Stromal cell of bone marrow (primary cell): ENCODE measurements around the gene DNAJA1.

ENCODE experiments used
- DNase-seq: peaks from one replicate; pipeline ENCODE4 v3.0.0-alpha.2; 2012; ENCODE audit warnings: low read depth

Gene DNAJA1

DNA sequence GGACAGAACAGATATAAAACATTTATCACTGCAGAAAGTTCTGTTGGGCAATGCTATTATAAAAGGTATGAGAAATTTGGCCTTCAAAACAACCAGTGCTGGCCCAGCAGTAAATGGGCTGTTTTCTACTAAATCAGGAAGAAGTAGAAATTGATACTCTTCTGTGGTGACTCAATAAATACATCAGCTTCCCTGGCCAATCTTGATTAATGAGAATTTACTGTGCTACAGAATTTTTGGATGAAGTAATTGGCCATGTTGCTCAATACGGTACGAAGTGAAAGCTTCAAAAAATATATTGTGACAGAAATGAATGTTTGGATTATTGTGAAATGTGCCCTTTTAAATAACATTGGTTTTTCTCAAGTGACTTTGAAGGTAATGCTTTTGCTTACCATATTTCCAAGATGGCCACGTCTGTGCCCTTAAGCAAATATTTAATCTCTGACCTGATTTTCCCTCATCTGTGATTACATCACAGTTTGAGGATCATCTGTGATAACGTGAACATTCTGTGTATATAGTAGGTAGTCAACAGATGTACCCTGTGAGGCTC, 4.2 kb downstream of the DNAJA1 start:
- DNase-seq, result peak; percentile 56

- DNase-seq, result no peak
Observed at GRCh38 chr9:33030285-33030684, 5.2 kb downstream of the DNAJA1 start.

DNA sequence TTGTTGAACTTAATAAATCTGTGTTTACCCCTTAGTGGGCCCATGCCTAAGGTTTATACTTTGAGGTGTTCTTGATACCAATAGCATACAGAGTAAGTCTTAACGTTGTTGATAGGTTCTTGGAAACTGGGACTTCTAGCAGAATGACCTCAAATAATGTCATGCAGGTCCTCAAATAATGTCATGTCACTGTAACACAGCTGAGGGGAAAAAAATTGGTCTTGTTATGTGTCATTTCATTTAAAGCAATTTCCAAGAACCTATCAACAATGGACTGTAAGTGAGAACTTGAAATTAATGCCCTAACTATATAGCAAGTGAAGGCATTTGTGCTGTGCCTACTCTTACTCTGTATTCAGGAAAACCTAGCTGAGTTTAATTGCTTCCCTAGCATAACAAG, 7.2 kb downstream of the DNAJA1 start:
- DNase-seq, result no peak

- no peak for DNase-seq
Observed at GRCh38 chr9:33032865-33033264, 7.8 kb downstream of the DNAJA1 start.

DNA sequence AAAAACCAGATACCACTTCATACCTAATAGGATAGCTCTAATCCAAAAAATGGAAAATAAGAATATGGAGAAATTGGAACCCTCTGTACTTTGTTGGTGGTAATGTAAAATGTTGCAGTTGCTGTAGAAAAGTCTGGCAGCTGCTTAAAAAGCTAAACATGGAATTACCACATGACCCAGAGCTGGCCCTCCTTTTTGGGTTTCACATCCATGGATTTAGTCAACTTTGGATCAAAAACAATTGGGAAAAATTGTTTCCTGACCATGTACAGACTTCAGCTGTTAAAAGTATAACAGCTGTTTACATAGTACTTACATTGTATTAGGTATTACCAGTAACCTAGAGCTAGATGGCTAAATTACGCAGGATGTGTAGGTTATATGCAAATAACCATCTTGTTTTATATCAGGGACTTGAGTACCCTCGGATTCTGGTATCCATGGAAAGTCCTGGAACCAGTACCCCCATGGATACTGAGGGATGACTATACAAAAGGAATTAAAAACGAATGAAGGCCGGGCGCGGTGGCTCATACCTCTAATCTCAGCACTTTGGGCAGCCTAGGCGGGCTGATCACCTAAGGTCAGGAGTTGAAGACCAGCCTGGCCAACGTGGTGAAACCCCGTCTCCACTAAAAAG, 15.8 kb downstream of the DNAJA1 start:
- no peak for DNase-seq

- DNase-seq, result peak; percentile 4
Observed at GRCh38 chr9:33041432-33042188, 16.5 kb downstream of the DNAJA1 start.

DNA sequence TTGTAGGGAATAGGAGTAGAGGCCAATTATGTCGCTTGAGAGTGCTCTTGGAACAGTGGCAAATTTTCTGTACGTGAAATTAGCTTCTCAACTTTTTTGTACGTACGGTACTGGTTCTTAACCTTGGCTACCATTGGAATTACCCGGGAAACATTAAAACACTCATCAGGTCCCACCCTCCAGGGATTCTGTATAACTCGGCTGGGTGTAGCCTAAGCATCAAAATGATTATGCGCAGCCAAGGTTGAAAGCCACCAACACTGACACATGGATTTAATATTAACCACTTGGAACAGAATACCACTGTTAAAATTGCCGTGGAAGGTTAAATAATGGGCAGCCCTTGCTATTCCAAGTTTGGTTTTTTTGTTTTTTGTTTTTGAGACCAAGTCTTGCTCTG, 17.4 kb downstream of the DNAJA1 start:
- no peak for DNase-seq

DNA sequence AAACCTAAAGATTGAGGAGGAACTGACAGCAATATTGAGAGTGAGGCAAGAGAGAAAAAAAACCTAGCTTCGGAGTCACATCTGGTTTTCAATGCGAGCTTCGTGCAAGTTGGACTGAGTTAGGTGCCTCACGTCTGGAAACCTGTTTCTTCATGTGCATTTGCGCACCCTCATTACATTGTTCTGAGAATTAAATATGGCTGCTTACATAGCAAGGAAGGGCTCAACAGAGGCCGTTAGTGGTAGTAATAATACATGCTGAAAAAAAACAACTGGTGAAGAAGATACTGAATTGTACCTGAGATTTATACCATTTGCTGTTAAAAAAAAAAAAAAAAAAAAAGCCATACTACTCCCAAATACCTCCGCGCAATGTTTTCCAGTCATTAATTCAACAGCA, 18.6 kb downstream of the DNAJA1 start:
- DNase-seq, result no peak

DNA sequence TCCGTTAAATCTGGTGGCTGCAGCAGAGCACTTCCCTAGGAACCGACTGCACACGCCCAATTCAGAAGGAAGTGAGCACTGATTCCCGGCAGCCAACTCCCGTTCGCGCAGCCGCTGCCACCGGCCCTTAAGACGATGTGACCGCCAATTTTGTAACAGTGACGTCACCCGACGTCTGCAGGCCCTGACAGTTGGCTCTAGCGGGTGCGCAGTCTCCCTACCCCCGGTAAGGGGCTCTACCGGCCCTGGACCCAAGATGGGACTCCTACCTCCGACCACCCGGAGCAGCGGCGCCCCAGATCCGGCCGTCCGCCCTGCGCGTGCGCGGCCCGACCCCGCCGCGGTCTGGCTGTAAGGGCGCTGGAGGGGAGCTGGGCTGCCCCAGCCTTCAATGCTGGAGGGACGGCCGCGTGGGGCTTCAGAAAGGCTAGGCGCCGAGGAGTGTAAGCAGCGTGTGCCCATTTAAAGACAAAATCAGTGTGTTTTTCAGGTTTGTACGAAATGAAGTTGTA, 19.1 kb downstream of the DNAJA1 start:
- DNase-seq, result peak; percentile 86

DNA sequence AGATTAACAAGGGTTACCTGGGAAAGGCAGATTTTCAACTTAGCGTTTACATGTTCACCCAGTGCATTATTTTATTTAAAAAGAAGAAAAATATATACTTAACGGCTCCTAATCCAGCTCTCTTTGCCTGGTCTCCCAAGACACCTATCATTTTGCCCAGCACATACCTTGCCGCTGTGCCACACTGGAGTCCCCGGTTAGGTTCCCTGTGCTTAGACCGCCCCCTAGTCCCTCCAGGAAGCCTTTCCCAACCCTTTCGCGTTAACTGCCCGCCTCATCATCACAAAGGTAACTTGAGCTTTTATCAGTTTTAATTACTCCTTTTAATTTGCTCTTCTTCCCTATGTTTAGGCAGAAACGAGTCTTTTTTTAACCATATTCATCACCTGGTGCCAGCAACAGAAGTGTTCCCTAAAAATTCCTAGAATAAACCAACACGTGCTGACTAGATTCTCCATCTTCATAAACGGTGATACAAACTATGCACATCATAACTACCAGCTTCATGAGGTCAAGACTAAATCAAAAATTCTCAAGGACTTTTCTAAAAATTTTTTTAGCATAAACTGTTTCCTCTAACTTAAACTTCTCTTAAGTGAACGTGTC, 19.7 kb downstream of the DNAJA1 start:
- DNase-seq, result no peak

DNA sequence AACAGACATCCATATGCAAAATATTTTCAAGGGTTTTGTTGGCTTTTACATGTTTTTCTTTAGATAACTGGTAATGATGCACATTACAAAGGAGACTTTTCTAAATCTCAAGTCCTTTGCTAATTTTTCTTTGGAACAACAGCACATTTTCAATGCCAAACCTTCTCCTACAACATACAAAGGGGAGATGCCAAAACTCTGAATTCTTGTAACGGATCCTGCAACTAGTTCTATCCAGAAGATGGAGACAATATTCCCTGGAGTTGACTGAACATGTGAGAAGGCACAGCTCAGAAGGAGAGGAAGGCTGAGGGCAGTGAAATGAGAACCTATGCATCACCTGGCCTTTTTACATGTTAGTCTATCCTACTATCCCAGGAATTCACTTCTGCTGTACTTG, 21.0 kb downstream of the DNAJA1 start:
- no peak for DNase-seq

- no peak for DNase-seq
Observed at GRCh38 chr9:33048054-33048465, 23.0 kb downstream of the DNAJA1 start.

- DNase-seq, result no peak
Observed at GRCh38 chr9:33049680-33050361, 24.7 kb downstream of the DNAJA1 start.

GRCh38 chr9:33051144-33051543, 26.1 kb downstream of the DNAJA1 start:
- no peak for DNase-seq

DNA sequence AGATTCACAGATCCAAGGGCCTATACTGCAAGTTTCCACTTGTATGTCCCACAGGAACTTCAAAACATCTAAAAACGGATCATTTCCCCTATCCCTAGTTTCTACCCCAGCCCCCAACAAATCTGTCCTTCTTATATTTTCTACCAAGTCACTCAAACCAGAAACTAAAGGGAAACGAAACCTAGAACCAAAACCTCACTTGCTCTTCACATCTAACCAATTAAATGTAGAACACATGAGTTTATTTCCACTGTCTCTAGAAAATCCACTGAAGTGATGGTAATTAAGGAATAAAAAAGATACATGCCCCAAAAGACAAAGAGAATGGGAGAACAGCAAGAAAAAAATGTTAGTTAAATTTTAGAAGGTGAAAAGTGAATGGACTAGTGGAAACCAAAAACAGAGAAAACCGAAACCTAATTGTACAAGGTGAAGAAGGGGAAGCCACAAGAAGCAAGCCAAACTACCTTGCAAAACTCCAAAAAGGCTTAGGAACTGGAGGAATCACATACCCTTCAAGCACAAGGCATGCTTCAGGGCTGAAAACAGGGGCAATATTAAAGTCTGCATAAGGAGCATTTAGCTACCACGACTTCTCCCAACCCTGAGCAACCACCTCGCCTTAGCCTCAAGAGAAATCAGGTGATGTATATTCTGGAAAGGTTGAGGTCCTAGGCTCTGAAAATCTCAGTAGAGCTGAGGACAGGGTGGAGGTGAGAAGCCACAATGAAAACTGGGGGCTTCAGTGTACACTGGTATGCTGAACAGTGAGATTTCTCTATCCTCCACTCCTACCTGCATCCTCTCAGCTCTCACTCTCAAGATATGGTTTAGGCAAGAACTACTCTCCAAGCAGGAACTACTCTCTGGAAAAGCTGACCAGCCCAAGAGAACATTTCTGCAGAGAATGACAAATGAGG, 40.3 kb downstream of the DNAJA1 start:
- no peak for DNase-seq

GRCh38 chr9:33068991-33069390, 43.9 kb downstream of the DNAJA1 start:
- peak; percentile 60 for DNase-seq

DNA sequence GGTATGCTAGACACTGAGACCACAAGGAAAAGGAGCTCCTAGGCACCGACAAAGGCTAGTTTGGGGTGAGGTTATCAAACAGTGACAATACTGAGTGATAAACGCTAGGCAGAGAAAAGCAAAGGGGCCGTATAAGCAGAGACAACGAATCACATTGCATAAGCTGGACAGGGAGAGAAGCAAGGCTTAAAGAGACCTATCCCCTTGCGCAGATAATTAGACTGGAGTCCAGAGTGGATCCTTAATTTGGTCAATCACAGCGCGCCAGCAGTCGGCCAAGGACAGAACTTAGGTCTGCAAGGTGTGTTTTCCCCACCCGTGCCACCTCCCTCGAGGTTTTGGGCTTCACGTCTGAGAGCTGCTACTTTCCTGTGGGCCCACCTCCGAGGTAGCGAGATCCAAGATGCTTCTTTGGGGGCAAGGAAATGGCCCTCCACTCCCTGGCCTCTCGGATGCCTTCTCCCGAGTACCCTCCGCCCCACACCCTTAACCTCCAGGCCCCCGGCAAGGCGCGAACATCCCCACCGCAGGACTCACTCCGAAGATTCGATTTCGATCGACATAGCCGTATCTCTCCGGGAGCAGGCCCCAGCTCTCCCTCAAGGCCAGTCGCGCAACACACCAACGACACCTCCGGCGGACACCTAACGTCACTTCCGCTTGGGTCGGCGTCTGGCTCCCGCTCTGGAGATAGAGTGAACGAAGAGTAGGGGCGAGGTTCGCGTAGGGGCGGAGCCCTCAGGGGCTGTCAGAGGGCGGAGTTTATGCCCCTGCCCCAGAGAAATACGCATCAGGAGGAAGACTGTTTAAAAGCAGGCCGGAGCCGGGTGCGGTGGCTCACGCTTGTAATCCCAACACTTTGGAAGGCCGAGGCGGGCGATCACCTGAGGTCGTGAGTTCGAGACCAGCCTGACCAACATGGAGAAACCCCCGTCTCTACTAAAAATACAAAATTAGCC, 51.3 kb downstream of the DNAJA1 start, which contains the start of gene SMU1:
TSS of gene SMU1 (minus strand) at position 629 of the 959 bp plus-strand sequence. CDS start at position 563, 66 bp downstream.
- peak; percentile 97 for DNase-seq

DNA sequence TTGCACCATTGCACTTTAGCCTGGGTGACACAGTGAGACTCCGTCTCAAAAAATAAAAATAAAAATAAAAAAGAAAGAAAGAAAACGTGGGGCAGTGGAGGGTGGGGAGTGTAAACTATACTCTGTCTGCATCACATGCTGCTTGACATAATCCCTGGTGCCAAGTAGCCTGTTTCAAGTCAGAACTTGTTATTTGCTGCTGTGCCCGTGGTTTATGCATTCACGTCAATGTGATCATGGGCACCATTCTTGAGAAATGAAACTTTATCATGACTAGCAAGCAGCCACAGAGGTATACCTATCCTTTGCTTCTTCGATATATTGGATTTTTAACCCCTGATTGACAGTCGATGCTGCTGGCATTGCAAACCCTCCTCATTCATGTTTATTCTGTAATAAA, 55.5 kb downstream of the DNAJA1 start:
- DNase-seq, result no peak

- peak; percentile 89 for DNase-seq
Observed at GRCh38 chr9:33081128-33081851, 56.2 kb downstream of the DNAJA1 start.
